Osteocyte (in vitro differentiated cells): ENCODE measurements around the gene HINFP. TPM values are rescaled to one million over a fixed set of nuclear protein-coding genes. Genes with fewer than 3 reads are reported as not detected.
A peak's percentile ranks its signal among the peaks of the same experiment; 100 is the strongest.

Experiments
- DNase-seq: peaks from one replicate; pipeline ENCODE4 v3.0.0; 2021; ENCODE audit warnings: mixed read lengths; ENCODE audit not compliant: unreplicated experiment; ENCODE audit errors: extremely low spot score
- H3K27ac Mint-ChIP-seq: one replicate; pipeline ENCODE4 v1.8.0; 2021; ENCODE audit warnings: mild to moderate bottlenecking, mixed read lengths; ENCODE audit not compliant: unreplicated experiment
- H3K27me3 Mint-ChIP-seq: one replicate; pipeline ENCODE4 v1.8.0; 2021; ENCODE audit warnings: mixed read lengths; ENCODE audit not compliant: unreplicated experiment
- H3K36me3 Mint-ChIP-seq: one replicate; pipeline ENCODE4 v1.8.0; 2021; ENCODE audit warnings: mixed read lengths; ENCODE audit not compliant: unreplicated experiment
- H3K4me1 Mint-ChIP-seq: one replicate; pipeline ENCODE4 v1.8.0; 2021; ENCODE audit warnings: mixed read lengths; ENCODE audit not compliant: unreplicated experiment
- H3K4me3 Mint-ChIP-seq: one replicate; pipeline ENCODE4 v1.8.0; 2021; ENCODE audit warnings: mild to moderate bottlenecking, moderate library complexity, mixed read lengths; ENCODE audit not compliant: unreplicated experiment
- H3K9me3 Mint-ChIP-seq: one replicate; pipeline ENCODE4 v1.8.0; 2021; ENCODE audit warnings: mixed read lengths; ENCODE audit not compliant: unreplicated experiment
- total RNA-seq: library from RNA; stranded (reverse); gene quantifications from 2 replicates; pipeline ENCODE4 v1.2.1, GENCODE V29; 2021
- TF ChIP-seq, protein P1 (sequence below): fragments of 200-600 bp; sonication (generic); IDR thresholded peaks from 2 replicates; pipeline ENCODE4 v1.5.0; 2021; ENCODE audit warnings: antibody characterized with exemption, mild to moderate bottlenecking, moderate library complexity

Gene HINFP
- total RNA-seq, 1 donor from 2014 or later: 26.1 TPM

DNA sequence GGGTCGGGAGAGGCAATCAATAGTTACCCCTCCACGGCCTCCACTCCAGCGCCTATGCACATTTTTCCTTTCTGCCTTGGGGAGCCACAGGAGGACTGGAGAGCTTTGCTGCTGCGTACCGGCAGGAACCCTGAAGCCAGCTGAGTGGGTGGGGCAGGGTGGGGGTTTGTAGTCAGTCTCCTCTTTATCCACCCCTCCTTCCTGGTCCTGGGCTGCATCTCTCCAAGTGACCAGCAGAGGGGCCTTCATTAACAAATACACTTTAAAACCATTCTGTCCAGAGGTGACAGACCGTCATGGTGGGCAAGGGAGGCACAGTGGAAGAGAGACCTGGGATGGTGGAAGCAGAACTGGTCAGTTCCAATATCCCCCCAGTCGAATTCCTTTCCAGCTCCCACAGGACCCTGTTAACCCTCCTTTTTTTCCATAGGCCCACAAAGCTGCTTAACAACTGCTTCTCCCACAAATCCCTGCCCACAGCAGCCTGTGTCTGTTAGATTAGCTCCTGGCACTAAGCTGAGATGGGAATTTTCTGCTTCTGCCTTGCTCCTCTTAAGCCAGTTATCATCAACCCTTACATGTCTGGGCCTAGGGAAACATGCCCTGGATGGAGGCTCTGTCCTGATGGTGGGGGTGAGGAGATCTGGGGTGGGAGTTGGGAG lies 23.6 kb downstream of the HINFP start:
- no peak for DNase-seq
- H3K9me3 Mint-ChIP-seq: no peaks in the 10 kb centered on the region
- H3K4me1 Mint-ChIP-seq: peaks cover 12% of the 10 kb centered on the region
- H3K27ac Mint-ChIP-seq: no peak overlapping the region
- H3K4me3 Mint-ChIP-seq: no peak overlapping the region
- peaks cover 22% of the 10 kb centered on the region for H3K27me3 Mint-ChIP-seq
- H3K36me3 Mint-ChIP-seq: no peaks in the 10 kb centered on the region
- TF ChIP-seq, protein P1, sequence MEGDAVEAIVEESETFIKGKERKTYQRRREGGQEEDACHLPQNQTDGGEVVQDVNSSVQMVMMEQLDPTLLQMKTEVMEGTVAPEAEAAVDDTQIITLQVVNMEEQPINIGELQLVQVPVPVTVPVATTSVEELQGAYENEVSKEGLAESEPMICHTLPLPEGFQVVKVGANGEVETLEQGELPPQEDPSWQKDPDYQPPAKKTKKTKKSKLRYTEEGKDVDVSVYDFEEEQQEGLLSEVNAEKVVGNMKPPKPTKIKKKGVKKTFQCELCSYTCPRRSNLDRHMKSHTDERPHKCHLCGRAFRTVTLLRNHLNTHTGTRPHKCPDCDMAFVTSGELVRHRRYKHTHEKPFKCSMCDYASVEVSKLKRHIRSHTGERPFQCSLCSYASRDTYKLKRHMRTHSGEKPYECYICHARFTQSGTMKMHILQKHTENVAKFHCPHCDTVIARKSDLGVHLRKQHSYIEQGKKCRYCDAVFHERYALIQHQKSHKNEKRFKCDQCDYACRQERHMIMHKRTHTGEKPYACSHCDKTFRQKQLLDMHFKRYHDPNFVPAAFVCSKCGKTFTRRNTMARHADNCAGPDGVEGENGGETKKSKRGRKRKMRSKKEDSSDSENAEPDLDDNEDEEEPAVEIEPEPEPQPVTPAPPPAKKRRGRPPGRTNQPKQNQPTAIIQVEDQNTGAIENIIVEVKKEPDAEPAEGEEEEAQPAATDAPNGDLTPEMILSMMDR: peak; percentile 72

DNA sequence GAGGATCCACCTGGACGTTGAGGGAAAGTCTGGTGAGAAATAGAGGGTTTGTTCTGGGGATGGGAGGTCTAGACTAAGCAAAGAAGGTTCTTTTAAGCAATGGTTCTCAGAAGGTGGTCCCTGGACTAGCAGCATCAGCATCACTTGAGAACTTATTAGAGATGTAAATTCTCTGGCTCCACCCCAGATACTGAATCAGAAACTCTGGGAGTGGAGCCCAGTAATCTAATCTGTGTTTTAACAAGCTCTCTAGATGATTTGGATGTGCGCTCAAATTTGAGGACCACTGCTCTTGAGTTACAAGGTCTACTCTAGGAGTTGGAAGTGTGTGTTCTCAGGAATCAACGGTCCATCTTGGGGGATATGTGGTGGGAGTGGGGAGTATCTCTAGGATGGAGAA lies 24.2 kb downstream of the HINFP start:
- Mint-ChIP-seq H3K36me3 (no peaks in the 10 kb centered on the region), H3K4me3 (no peak overlapping the region), H3K27me3 (peaks cover 22% of the 10 kb centered on the region), H3K4me1 (peaks cover 12% of the 10 kb centered on the region), H3K27ac (no peak overlapping the region), H3K9me3 (no peaks in the 10 kb centered on the region)
- TF ChIP-seq, protein P1: no peak
- no peak for DNase-seq

DNA sequence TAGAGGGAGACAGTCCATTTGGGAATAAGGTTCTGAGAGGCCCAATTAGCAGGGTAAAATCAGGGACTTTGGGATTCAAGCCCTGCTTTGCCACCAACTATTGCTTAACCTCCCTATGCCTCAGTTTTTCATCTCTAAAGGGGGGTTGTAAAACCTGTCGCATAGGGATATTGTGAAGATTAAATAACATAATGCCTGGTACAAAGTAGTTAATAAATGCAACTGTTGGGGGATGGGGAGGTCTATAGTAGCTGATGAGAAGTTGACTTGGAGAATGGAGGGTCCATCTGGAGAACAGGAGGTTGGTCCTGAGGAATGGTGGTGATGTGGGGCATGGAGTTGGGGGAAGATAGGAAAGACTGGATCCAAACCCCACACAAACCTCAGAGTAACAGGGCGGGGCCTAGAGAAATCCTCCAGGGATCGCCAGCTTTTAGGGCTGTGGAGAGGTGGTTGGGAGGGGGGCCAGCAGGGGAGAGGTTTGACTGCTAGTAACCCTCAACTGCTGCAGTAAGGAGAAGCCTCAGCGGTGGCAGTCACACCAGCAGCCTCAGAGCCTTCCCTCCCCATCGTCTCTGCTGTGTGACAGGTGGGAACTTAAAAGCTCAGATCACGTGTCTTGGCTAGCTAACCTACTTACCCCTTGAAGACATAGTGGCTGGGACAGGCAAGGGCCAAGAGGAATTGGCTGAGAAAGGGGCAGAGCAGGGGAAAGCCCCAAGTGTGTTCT lies 26.4 kb downstream of the HINFP start:
- Mint-ChIP-seq H3K27me3 (peaks cover 22% of the 10 kb centered on the region), H3K27ac (no peak overlapping the region), H3K36me3 (no peaks in the 10 kb centered on the region), H3K4me3 (peak overlapping the region; percentile 72), H3K4me1 (peaks cover 16% of the 10 kb centered on the region), H3K9me3 (no peaks in the 10 kb centered on the region)
- no peak for DNase-seq
- TF ChIP-seq, protein P1: no peak

DNA sequence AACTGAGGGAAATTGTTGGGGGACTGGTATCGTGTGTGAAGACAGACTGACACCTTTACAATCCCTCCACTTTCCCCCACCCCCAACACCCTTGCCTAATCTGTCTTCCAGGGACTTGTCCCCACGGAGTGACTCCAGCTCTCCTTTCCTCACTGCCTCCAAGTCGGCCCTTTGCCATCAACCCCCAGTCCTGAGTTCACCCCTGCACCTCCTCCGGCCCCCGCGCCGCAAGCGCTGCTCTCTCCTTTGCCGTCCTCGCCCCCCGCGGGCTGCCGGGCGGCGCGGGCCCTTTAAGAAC lies 27.3 kb downstream of the HINFP start:
- H3K27me3 Mint-ChIP-seq: peaks cover 17% of the 10 kb centered on the region
- H3K27ac Mint-ChIP-seq: no peak overlapping the region
- peak overlapping the region; percentile 72 for H3K4me3 Mint-ChIP-seq
- peaks cover 14% of the 10 kb centered on the region for H3K4me1 Mint-ChIP-seq
- DNase-seq: no peak
- no peaks in the 10 kb centered on the region for H3K9me3 Mint-ChIP-seq
- no peaks in the 10 kb centered on the region for H3K36me3 Mint-ChIP-seq
- TF ChIP-seq, protein P1: no peak

DNA sequence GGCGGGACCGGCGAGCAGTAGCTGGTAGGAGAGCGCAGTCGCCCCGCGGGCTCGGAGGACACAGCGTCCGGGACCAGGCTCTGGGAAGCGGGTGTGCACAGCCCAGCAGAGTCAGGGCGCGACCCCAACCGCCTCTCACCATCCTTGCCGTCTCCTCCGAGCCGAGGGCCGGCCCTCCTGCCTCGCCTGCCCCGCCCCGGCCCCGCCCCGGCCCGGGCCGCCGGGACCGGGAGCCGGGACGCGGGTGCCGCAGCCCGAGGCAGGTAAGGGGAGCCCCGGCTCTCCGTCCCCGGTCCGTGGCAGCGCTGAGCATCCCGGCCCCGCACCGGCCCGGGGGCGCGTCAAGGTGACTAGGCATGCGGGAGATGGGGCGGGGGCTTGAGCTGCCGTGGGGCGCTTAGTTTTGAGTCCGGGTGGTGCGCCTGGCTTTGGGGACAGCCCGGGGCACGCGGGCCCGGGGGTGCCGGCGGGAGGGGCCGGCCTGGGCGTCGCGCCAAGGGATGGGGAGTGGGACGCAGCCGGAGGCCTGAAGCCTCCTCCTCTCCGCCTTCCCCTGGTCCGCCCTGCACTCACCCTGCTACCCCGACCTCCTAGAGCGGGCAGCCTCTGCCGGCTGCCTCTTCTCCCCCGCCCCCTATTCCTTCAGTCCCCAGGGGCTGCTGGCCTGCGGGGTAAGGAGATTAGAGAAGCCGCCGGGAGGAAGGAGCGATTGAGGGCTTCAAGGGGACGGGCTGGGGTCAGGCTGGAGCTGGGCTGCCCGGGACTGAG lies 27.8 kb downstream of the HINFP start, which contains the start of gene ABCG4:
Gene ABCG4, plus strand, starts transcription at position 35 of the 768 bp plus-strand sequence. CDS start 914 bp downstream, outside the sequence.
- H3K9me3 Mint-ChIP-seq: no peaks in the 10 kb centered on the region
- H3K4me1 Mint-ChIP-seq: peaks cover 13% of the 10 kb centered on the region
- H3K4me3 Mint-ChIP-seq: peak within 1 kb of the TSS; percentile 72
- TF ChIP-seq, protein P1: no peak
- no peaks in the 10 kb centered on the region for H3K36me3 Mint-ChIP-seq
- peaks cover 16% of the 10 kb centered on the region for H3K27me3 Mint-ChIP-seq
- DNase-seq: no peak
- no peak within 1 kb of the TSS for H3K27ac Mint-ChIP-seq
